GM19397 (cell line): ENCODE measurements around the gene OBSCN.

Experiments
- ATAC-seq: cut with Tn5 transposase; IDR thresholded peaks from one replicate; pipeline ENCODE4 v1.9.1; 2021; ENCODE audit warnings: mild to moderate bottlenecking, moderate library complexity; ENCODE audit not compliant: unreplicated experiment

OBSCN gene

GRCh38 chr1:228350831-228351781 is 143.3 kb downstream of the OBSCN start:
- no peak for ATAC-seq

- ATAC-seq: no peak
Observed at GRCh38 chr1:228351850-228352249, 144.0 kb downstream of the OBSCN start.

- ATAC-seq: no peak
Observed at GRCh38 chr1:228352677-228353481, 145.0 kb downstream of the OBSCN start.

- ATAC-seq: no peak
Observed at GRCh38 chr1:228353601-228354371, 145.9 kb downstream of the OBSCN start.

GRCh38 chr1:228354390-228355320 is 146.8 kb downstream of the OBSCN start:
- no peak for ATAC-seq

GRCh38 chr1:228356897-228357680 is 149.2 kb downstream of the OBSCN start:
- no peak for ATAC-seq

- ATAC-seq: no peak
Observed at GRCh38 chr1:228358039-228358763, 150.4 kb downstream of the OBSCN start.

- no peak for ATAC-seq
Observed at GRCh38 chr1:228358764-228359612, 151.1 kb downstream of the OBSCN start.

- ATAC-seq: no peak
Observed at GRCh38 chr1:228359613-228360532, 152.0 kb downstream of the OBSCN start.

GRCh38 chr1:228360533-228361313 is 152.9 kb downstream of the OBSCN start:
- no peak for ATAC-seq

- no peak for ATAC-seq
Observed at GRCh38 chr1:228361314-228362140, 153.7 kb downstream of the OBSCN start.

- no peak for ATAC-seq
Observed at GRCh38 chr1:228362141-228362883, 154.5 kb downstream of the OBSCN start.

GRCh38 chr1:228362884-228363450 is 155.1 kb downstream of the OBSCN start:
- ATAC-seq: no peak

GRCh38 chr1:228363686-228364067 is 155.8 kb downstream of the OBSCN start:
- ATAC-seq: no peak
